Adrenal gland (tissue), 5 donors: ENCODE results near the gene C16orf78.

Source experiments
- CTCF ChIP-seq, 6 experiments: fragments of 450-650 bp in 4 of 6; fragments of 200-600 bp in 2 of 6; sonication (generic) in 1 of 6; IDR thresholded peaks; 1 replicate in 5 of 6; 2 replicates in 1 of 6; pipeline versions ENCODE4 v1.5.1 to v1.8.0; 2016 to 2021; ENCODE audit warnings: antibody characterized with exemption in 6 of 6, mild to moderate bottlenecking in 2 of 6, moderate library complexity in 1 of 6
- POLR2A ChIP-seq, 2 donors: fragments of 450-650 bp; IDR thresholded peaks; one replicate each; pipeline ENCODE4 v1.6.1; 2017; ENCODE audit warnings: antibody characterized with exemption in 2 of 2, mild to moderate bottlenecking in 2 of 2, moderate library complexity in 1 of 2
- donor health status: DM: no; HTN: no; CAD: no.

- TF ChIP-seq CTCF (IDR thresholded peaks at IDR 0.05) = no peak
- no peak for TF ChIP-seq POLR2A (IDR thresholded peaks at IDR 0.05)
Measured at GRCh38 chr16:49446805-49447204, 73.2 kb downstream of the C16orf78 start.
